BLaER1 treated with 17β-estradiol and CSF1 and Interleukin-3, amounts not matched to agents 10 nM and 100 nM (cell line): ENCODE measurements around the gene ARHGAP15.

Experiments
- H3K27ac ChIP-seq, 11 experiments: shearing (Covaris generic); formaldehyde crosslinking; 2 replicates each; pipeline ENCODE4 v1.8.1; 2022
- H3K27me3 ChIP-seq, 11 experiments: shearing (Covaris generic); formaldehyde crosslinking; 2 replicates each; pipeline ENCODE4 v1.8.1; 2022
- H3K36me3 ChIP-seq, 11 experiments: shearing (Covaris generic); formaldehyde crosslinking; 2 replicates each; pipeline ENCODE4 v1.8.1; 2022
- H3K4me1 ChIP-seq, 10 experiments: shearing (Covaris generic); formaldehyde crosslinking; 2 replicates each; pipeline ENCODE4 v1.8.1; 2022
- H3K4me2 ChIP-seq, 11 experiments: shearing (Covaris generic); formaldehyde crosslinking; 2 replicates each; pipeline ENCODE4 v1.8.1; 2022
- H3K4me3 ChIP-seq, 10 experiments: shearing (Covaris generic); formaldehyde crosslinking; 2 replicates each; pipeline ENCODE4 v1.8.1; 2022
- H3K9ac ChIP-seq, 11 experiments: shearing (Covaris generic); formaldehyde crosslinking; 2 replicates each; pipeline ENCODE4 v1.8.1; 2022
- H3K9me3 ChIP-seq, 11 experiments: shearing (Covaris generic); formaldehyde crosslinking; replicated peaks in 1 of 11; 2 replicates each; pipeline ENCODE4 v1.8.1; 2022
- H4K20me1 ChIP-seq, 11 experiments: shearing (Covaris generic); formaldehyde crosslinking; 2 replicates each; pipeline ENCODE4 v1.8.1; 2022
- Cebpa-rat ChIP-seq, 11 experiments: shearing (Covaris generic); IDR thresholded peaks; 2 replicates each; pipeline ENCODE4 v1.8.1; 2022

Gene ARHGAP15

DNA sequence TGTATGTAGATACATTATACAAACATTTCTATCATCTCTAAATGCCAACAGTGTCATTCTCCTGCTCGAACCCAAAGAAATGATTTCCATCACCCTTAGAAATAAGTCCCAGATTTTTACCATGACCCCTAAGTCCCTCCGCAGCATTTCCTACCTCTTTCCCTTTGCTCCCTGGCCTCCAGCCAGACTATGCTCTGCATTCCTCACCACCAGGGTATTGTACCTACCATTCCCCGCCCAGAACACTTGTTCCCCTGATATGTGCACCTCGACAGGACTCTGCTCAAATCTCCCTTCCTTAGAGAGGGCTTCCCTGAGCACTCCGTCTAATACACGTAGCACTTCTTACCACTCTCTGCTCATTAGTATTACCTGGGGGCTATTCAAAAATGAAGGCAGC is 630.2 kb downstream of the ARHGAP15 start:
- H3K4me3 ChIP-seq, result no peak overlapping the region
- no peaks in the 10 kb centered on the region; a peak in 1 of 22 replicates for H4K20me1 ChIP-seq
- no peaks in the 10 kb centered on the region for H3K27me3 ChIP-seq
- no peak overlapping the region for H3K4me2 ChIP-seq
- peaks cover 0 to 7% (median 2%) of the 10 kb centered on the region in 10 experiments; a peak in 9 of 20 replicates for H3K4me1 ChIP-seq
- peaks cover 0 to 5% (median 0%) of the 10 kb centered on the region in 11 experiments; a peak in 1 of 22 replicates for H3K36me3 ChIP-seq
- TF ChIP-seq Cebpa-rat (IDR thresholded peaks at IDR 0.05), result no peak
- H3K9ac ChIP-seq, result no peak overlapping the region
- no peaks in the 10 kb centered on the region for H3K9me3 ChIP-seq
- no peak overlapping the region for H3K27ac ChIP-seq

- Histone ChIP-seq H3K27ac (no peak overlapping the region), H3K9ac (no peak overlapping the region), H3K36me3 (peaks cover 0 to 9% (median 0%) of the 10 kb centered on the region in 11 experiments; a peak in 1 of 22 replicates), H3K4me1 (peaks cover 0 to 8% (median 0%) of the 10 kb centered on the region in 10 experiments; a peak in 6 of 20 replicates), H3K4me3 (no peak overlapping the region), H3K27me3 (no peaks in the 10 kb centered on the region), H3K4me2 (no peak overlapping the region), H3K9me3 (no peaks in the 10 kb centered on the region), H4K20me1 (no peaks in the 10 kb centered on the region)
- no peak for TF ChIP-seq Cebpa-rat (IDR thresholded peaks at IDR 0.05)
Observed at GRCh38 chr2:143762176-143762928, 633.1 kb downstream of the ARHGAP15 start.

DNA sequence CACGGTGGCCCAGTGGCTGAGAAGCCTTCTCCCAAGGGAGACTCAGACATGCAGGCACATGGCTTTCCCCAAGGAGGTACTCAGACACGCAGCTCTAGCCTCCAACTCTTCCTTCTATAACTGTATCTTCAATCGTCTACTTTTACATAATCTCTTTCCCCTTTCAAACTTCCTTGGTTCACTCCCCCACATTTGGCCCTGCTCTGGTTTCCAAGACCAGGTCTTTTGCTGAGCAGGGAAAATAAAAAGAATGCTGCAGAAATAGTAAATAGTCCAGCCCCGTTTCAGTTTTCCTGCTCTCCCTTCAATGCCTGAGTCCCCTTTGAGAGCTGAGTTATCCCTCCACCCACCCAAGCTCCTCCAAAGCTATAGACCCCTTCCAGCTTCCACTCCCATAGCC is 635.0 kb downstream of the ARHGAP15 start:
- peaks cover 0 to 8% (median 0%) of the 10 kb centered on the region in 10 experiments; a peak in 6 of 20 replicates for H3K4me1 ChIP-seq
- no peaks in the 10 kb centered on the region for H4K20me1 ChIP-seq
- peak overlapping the region in 5 of 11 experiments; percentile 4 to 25 (median 20); a peak in 5 of 22 replicates for H3K4me2 ChIP-seq
- peaks cover 7 to 28% (median 13%) of the 10 kb centered on the region in 11 experiments; a peak in 19 of 22 replicates for H3K36me3 ChIP-seq
- no peaks in the 10 kb centered on the region for H3K9me3 ChIP-seq
- H3K27ac ChIP-seq, result no peak overlapping the region
- H3K4me3 ChIP-seq, result no peak overlapping the region
- TF ChIP-seq Cebpa-rat (IDR thresholded peaks at IDR 0.05), result no peak
- H3K9ac ChIP-seq, result no peak overlapping the region
- H3K27me3 ChIP-seq, result no peaks in the 10 kb centered on the region

- Histone ChIP-seq H3K27me3 (no peaks in the 10 kb centered on the region), H3K36me3 (peaks cover 7 to 33% (median 16%) of the 10 kb centered on the region in 11 experiments; a peak in 20 of 22 replicates), H3K4me2 (no peak overlapping the region), H3K4me1 (peaks cover 0 to 8% (median 0%) of the 10 kb centered on the region in 10 experiments; a peak in 6 of 20 replicates), H3K9ac (no peak overlapping the region), H4K20me1 (no peaks in the 10 kb centered on the region), H3K9me3 (no peaks in the 10 kb centered on the region), H3K27ac (no peak overlapping the region), H3K4me3 (no peak overlapping the region)
- no peak for TF ChIP-seq Cebpa-rat (IDR thresholded peaks at IDR 0.05)
Observed at GRCh38 chr2:143764706-143765105, 635.5 kb downstream of the ARHGAP15 start.

DNA sequence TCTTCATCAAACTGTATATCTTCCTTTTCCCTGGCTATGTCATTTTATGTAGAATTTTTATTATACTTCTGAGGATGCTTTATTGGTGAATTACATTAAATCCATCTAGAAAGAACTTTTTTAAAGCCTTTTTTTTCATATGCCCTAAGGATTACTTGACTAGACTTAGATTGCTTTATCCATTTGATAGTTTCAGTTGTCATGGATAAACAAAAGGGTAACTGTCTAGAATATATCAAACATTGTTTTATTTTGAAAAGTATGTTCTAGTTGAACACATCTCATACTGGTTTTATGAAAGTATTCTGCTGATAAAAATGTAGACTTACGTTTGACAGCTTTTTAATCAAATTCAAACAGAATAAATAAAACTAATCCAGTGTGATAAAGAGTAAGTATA is 639.8 kb downstream of the ARHGAP15 start:
- Histone ChIP-seq H3K4me3 (no peak overlapping the region), H3K27ac (no peak overlapping the region), H3K4me1 (peaks cover 0 to 6% (median 0%) of the 10 kb centered on the region in 10 experiments; a peak in 6 of 20 replicates), H3K36me3 (peaks cover 7 to 43% (median 20%) of the 10 kb centered on the region in 11 experiments; a peak in 20 of 22 replicates), H4K20me1 (no peaks in the 10 kb centered on the region), H3K27me3 (no peaks in the 10 kb centered on the region), H3K4me2 (no peak overlapping the region), H3K9ac (no peak overlapping the region), H3K9me3 (no peaks in the 10 kb centered on the region)
- no peak for TF ChIP-seq Cebpa-rat (IDR thresholded peaks at IDR 0.05)

- H3K4me1 ChIP-seq, result no peaks in the 10 kb centered on the region
- H3K9me3 ChIP-seq, result no peaks in the 10 kb centered on the region
- TF ChIP-seq Cebpa-rat (IDR thresholded peaks at IDR 0.05), result no peak
- peaks cover 7 to 37% (median 20%) of the 10 kb centered on the region in 11 experiments; a peak in 20 of 22 replicates for H3K36me3 ChIP-seq
- no peaks in the 10 kb centered on the region for H3K27me3 ChIP-seq
- H4K20me1 ChIP-seq, result no peaks in the 10 kb centered on the region
- no peak overlapping the region for H3K27ac ChIP-seq
- H3K4me3 ChIP-seq, result no peak overlapping the region
- H3K9ac ChIP-seq, result no peak overlapping the region
- no peak overlapping the region for H3K4me2 ChIP-seq
Observed at GRCh38 chr2:143771939-143772338, 642.7 kb downstream of the ARHGAP15 start.

- Histone ChIP-seq H3K36me3 (no peaks in the 10 kb centered on the region), H3K4me2 (no peak overlapping the region), H3K9ac (no peak overlapping the region), H3K27me3 (no peaks in the 10 kb centered on the region), H3K9me3 (no peaks in the 10 kb centered on the region), H3K4me1 (no peaks in the 10 kb centered on the region), H3K27ac (no peak overlapping the region), H4K20me1 (no peaks in the 10 kb centered on the region), H3K4me3 (no peak overlapping the region)
- no peak for TF ChIP-seq Cebpa-rat (IDR thresholded peaks at IDR 0.05)
Observed at GRCh38 chr2:143776526-143777297, 647.5 kb downstream of the ARHGAP15 start.

- Histone ChIP-seq H3K9me3 (no peaks in the 10 kb centered on the region), H3K4me3 (no peak overlapping the region), H3K4me2 (no peak overlapping the region), H3K36me3 (no peaks in the 10 kb centered on the region), H4K20me1 (no peaks in the 10 kb centered on the region), H3K27ac (no peak overlapping the region), H3K27me3 (no peaks in the 10 kb centered on the region), H3K4me1 (no peaks in the 10 kb centered on the region), H3K9ac (no peak overlapping the region)
- no peak for TF ChIP-seq Cebpa-rat (IDR thresholded peaks at IDR 0.05)
Observed at GRCh38 chr2:143779021-143779420, 649.8 kb downstream of the ARHGAP15 start.

DNA sequence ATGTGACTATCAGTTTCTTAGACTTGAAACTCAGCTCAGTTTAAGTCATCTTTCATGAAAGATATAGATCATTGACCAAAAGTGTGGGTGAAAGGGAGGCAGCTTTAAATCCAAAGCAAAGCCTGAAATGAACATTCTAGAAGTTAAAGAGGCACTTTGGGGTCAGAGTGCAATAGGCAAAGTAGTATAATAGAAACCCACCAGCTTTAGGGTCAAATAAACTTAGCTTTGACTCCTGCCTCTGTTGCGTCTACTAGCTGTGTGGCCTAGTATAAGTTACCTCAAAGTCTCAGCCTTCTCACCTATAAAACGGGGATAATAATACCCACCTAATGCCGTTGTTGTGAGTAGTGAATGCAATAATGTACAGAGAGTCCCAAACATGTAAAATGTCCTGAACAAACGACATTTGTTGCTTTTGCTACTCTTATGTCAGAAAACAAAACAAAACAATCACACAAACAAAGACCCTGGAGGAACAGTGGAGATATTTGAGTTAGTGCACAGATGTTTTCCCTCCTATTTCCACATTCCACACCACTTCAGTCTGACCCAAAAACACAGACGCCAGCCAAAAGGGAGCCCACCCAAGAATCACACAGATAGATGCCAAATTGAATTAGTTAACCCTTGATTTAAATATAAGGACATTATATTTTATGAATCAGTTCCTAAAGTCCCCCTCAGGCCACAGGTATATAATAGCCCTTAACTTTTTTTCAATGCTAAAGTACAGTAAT is 657.0 kb downstream of the ARHGAP15 start:
- Histone ChIP-seq H3K27me3 (no peaks in the 10 kb centered on the region), H3K4me1 (no peaks in the 10 kb centered on the region), H3K27ac (no peak overlapping the region), H3K4me3 (no peak overlapping the region), H3K9ac (no peak overlapping the region), H3K36me3 (no peaks in the 10 kb centered on the region), H4K20me1 (no peaks in the 10 kb centered on the region), H3K4me2 (no peak overlapping the region), H3K9me3 (no peaks in the 10 kb centered on the region)
- TF ChIP-seq Cebpa-rat (IDR thresholded peaks at IDR 0.05), result no peak
